ENCODE measurements around the gene RDH13.

Gene RDH13

DNA sequence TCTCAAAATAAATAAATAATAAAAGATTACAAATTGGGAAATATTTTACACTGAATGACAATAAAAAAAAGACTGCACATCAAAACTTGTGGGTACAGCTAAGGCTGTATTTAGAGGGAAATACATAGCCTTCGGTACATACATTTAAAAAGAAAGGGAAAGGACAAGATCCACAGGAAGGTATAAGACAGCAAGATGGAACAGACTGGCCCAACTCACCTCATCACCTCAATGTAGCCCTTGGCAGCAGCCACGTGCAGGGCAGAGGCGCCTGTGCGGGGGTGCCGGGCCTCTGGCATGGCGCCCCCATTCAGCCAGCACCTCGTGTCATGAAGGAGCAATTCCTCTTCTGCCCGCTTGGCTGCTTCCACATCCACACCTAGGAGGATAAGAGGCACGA is 40.2 kb upstream of the RDH13 start:
- TF ChIP-seq SPI1 (IDR thresholded peaks at IDR 0.05; ENCODE audit: borderline replicate concordance, low read depth) (no peak), GABPA (IDR thresholded peaks at IDR 0.05; ENCODE audit: low read depth) (no peak), POLR2AphosphoS5 (IDR thresholded peaks at IDR 0.05; ENCODE audit: low read depth) (peak; percentile 21; the same call in 1 of the 2 replicates)
- TF ChIP-seq, protein P1, sequence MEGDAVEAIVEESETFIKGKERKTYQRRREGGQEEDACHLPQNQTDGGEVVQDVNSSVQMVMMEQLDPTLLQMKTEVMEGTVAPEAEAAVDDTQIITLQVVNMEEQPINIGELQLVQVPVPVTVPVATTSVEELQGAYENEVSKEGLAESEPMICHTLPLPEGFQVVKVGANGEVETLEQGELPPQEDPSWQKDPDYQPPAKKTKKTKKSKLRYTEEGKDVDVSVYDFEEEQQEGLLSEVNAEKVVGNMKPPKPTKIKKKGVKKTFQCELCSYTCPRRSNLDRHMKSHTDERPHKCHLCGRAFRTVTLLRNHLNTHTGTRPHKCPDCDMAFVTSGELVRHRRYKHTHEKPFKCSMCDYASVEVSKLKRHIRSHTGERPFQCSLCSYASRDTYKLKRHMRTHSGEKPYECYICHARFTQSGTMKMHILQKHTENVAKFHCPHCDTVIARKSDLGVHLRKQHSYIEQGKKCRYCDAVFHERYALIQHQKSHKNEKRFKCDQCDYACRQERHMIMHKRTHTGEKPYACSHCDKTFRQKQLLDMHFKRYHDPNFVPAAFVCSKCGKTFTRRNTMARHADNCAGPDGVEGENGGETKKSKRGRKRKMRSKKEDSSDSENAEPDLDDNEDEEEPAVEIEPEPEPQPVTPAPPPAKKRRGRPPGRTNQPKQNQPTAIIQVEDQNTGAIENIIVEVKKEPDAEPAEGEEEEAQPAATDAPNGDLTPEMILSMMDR (IDR thresholded peaks at IDR 0.05; ENCODE audit: insufficient read depth, low read length) = no peak
- TF ChIP-seq, protein P2, sequence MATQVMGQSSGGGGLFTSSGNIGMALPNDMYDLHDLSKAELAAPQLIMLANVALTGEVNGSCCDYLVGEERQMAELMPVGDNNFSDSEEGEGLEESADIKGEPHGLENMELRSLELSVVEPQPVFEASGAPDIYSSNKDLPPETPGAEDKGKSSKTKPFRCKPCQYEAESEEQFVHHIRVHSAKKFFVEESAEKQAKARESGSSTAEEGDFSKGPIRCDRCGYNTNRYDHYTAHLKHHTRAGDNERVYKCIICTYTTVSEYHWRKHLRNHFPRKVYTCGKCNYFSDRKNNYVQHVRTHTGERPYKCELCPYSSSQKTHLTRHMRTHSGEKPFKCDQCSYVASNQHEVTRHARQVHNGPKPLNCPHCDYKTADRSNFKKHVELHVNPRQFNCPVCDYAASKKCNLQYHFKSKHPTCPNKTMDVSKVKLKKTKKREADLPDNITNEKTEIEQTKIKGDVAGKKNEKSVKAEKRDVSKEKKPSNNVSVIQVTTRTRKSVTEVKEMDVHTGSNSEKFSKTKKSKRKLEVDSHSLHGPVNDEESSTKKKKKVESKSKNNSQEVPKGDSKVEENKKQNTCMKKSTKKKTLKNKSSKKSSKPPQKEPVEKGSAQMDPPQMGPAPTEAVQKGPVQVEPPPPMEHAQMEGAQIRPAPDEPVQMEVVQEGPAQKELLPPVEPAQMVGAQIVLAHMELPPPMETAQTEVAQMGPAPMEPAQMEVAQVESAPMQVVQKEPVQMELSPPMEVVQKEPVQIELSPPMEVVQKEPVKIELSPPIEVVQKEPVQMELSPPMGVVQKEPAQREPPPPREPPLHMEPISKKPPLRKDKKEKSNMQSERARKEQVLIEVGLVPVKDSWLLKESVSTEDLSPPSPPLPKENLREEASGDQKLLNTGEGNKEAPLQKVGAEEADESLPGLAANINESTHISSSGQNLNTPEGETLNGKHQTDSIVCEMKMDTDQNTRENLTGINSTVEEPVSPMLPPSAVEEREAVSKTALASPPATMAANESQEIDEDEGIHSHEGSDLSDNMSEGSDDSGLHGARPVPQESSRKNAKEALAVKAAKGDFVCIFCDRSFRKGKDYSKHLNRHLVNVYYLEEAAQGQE (IDR thresholded peaks at IDR 0.05; ENCODE audit: insufficient replicate concordance, low read depth) = no peak
- no peaks in the 10 kb centered on the region for H3K27me3 ChIP-seq (ENCODE audit: insufficient read depth, poor library complexity, severe bottlenecking)
- no peak overlapping the region for H3K4me3 ChIP-seq (replicated peaks; ENCODE audit: insufficient read depth, low read length)
- DNase-seq (ENCODE audit: low read depth in 1 of 2, low spot score in 1 of 2) = no peak
- H3K27ac ChIP-seq (replicated peaks) = no peak overlapping the region

DNA sequence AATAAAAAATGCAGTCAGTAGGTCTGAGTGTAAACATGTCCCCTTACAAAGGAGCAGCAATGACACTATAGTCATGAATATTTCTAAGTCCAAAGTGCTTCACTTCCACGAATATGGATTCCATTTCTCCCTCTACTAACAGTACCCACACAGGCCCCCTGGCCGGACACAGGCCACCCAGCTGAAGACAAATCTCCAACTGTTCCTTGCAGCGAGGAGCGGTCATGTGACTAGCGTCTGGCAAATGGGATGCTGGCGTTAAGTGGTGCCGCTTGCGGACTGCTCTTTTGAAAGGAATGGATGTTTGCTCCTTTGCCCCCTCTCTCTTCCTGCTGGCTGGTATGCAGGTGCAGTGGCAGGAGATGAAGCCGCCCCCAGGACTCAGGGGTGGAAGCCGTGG is 38.3 kb upstream of the RDH13 start:
- Histone ChIP-seq H3K27me3 (ENCODE audit: insufficient read depth, poor library complexity, severe bottlenecking) (no peaks in the 10 kb centered on the region), H3K4me3 (replicated peaks; ENCODE audit: insufficient read depth, low read length) (no peak overlapping the region), H3K27ac (replicated peaks) (no peak overlapping the region)
- no peak for TF ChIP-seq SPI1 (IDR thresholded peaks at IDR 0.05; ENCODE audit: borderline replicate concordance, low read depth)
- DNase-seq (ENCODE audit: low read depth in 1 of 2, low spot score in 1 of 2) = no peak

DNA sequence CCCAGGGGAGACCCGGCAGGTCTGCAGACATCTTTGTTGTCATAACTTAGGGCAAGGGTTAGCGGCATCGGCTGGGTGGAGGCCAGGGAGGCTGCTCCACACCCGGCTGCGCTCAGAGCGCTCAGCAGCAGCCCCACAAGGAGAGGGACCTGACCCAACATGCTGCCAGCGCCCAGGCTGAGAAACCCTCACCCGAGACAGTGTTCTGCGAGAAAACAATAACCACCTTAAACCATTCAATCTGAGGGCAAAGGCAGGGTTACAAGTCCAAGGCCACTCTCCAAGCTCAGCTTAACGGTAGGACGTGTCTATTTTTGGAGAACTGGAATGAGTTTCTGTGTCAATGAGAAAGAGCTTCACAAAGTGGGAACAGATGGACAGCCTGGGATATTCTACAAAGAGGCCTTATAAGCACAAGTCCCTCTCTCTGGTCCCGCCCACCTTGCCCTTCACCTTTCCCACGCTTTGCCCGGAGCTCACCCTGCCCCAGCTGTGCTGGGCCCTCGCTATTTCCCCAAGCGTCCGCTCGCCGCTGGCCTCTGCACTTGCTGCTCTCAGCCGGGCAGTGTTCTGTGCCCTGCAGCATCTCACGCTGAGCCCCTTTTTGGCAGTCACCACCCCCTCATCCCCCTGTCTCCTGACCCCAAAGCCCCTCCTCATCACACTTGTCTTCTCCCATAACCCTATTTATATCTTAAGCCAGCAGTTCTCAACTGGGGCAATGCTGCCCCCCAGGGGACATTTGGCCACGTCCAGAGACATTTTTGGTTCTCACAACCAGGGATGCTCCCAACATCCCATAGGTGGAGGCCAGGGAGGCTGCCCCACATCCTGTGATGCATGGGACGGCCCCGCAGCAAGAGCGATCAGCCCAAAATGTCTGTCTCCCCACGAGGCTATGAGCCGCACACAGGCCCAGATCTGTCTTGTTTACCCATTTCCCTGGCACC is 36.9 kb upstream of the RDH13 start:
- TF ChIP-seq GABPA (IDR thresholded peaks at IDR 0.05; ENCODE audit: low read depth) (no peak), POLR2AphosphoS5 (IDR thresholded peaks at IDR 0.05; ENCODE audit: low read depth) (no peak), SPI1 (IDR thresholded peaks at IDR 0.05; ENCODE audit: borderline replicate concordance, low read depth) (no peak)
- TF ChIP-seq, protein P2 (IDR thresholded peaks at IDR 0.05; ENCODE audit: insufficient replicate concordance, low read depth) = no peak
- TF ChIP-seq, protein P1 (IDR thresholded peaks at IDR 0.05; ENCODE audit: insufficient read depth, low read length) = no peak
- no peak overlapping the region for H3K27ac ChIP-seq (replicated peaks)
- no peaks in the 10 kb centered on the region for H3K27me3 ChIP-seq (ENCODE audit: insufficient read depth, poor library complexity, severe bottlenecking)
- DNase-seq (ENCODE audit: low read depth in 1 of 2, low spot score in 1 of 2) = peak in 1 of 2 experiments; percentile 13
- no peak overlapping the region for H3K4me3 ChIP-seq (replicated peaks; ENCODE audit: insufficient read depth, low read length)

DNA sequence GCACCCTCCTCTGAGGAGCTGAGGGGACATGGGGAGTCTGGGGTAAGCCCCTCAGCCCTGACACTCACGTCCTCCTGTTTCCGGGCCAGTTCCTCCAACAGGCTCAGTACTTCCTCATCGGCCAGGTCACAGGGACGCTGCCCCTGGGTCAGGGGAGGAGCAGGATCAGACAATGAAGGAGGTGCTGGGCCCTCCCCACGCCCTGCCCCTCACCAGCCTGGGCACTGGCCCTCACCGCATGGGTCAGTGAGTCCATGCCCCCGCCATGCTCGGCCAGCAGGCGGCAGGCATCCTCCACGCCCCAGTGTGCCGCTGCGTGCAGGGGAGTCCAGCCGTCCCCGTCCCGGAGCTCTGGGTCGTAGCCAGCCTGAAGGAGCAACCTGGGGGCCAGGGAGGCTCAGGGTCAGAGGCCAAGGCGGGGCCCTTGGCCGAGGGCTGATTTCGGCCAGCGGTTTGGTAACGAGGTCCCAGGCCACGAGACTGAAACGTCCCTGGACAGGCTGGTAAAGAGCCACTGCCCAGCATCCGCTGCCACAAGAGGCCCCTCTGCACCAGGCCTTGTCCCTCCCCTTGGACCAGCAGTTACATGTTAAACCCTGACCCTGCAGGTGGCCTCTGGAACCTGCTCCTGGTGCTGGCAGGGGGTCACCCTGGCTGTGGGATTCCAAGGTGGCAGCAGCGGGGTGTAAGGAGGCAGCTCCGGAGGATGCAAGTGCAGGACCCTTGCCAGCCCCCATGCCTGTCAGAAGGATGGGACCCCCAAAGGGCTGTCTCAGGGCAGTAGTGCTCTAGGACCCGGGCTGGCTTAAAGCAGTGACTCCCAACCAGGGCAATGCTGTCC is 36.0 kb upstream of the RDH13 start:
- peak overlapping the region; percentile 34 for H3K27ac ChIP-seq (replicated peaks)
- peak; percentile 41 to 47 for DNase-seq (ENCODE audit: low read depth in 1 of 2, low spot score in 1 of 2)
- H3K27me3 ChIP-seq (ENCODE audit: insufficient read depth, poor library complexity, severe bottlenecking) = no peaks in the 10 kb centered on the region
- no peak overlapping the region for H3K4me3 ChIP-seq (replicated peaks; ENCODE audit: insufficient read depth, low read length)
- TF ChIP-seq, protein P2 (IDR thresholded peaks at IDR 0.05; ENCODE audit: insufficient replicate concordance, low read depth) = no peak
- TF ChIP-seq, protein P1 (IDR thresholded peaks at IDR 0.05; ENCODE audit: insufficient read depth, low read length) = peak; percentile 7

Data from HL-60 (cell line).